HG03457 (cell line): ENCODE data around the gene NKD2.
"Not testable (repeated sequence)": the region's sequence is repeated elsewhere in the genome, so short reads cannot be mapped to it uniquely, and the experiment has no call there.

Experiments
- ATAC-seq: cut with Tn5 transposase; IDR thresholded peaks from one replicate; pipeline ENCODE4 v1.9.1; 2021; ENCODE audit warnings: moderate number of reproducible peaks; ENCODE audit not compliant: unreplicated experiment

The NKD2 gene

DNA sequence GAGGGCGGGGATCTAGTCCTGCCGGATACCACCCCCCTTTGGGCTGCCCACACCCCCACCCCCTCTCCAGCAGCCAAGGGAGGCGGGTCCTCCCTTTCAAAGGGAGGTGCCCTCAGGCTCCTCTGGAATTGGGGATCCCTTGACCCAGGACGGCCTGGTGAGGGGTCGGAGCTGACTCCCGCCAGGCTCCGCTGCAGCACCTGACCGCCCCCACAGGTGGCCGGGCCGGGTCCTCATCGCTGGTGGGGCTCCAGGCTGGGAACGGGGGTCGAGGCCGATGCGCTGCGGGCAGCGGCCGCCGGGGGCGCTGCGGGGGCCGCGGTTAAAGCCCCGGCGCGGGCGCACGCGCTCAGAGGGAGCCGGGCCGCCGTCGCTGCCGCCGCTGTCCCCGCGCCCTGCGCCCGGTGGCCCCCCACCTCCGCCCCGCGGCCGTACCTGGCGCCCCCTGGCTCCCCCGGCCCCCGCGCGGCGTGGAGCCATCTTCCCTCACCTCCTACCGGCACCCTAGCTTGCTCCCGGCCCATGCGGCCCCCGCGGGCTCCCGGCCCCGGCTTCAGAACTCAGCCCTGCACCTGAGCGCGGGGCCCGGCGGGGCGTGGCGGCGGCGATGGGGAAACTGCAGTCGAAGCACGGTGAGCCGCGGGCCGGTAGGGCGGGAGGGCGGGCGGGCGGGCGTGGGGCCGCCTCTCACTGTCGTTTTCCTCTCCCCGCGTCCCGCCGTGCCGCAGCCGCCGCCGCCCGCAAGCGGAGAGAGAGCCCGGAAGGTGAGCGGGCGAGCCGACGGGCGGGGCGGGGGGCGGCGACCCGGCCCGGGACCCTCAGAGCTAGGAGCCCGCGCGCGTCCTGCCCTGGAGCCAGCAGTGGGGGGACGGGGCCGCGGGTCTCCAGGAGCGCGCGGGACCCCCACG is at the start of gene NKD2:
Gene NKD2, plus strand, starts transcription at position 352 of the 908 bp plus-strand sequence. Its CDS starts 256 bp downstream, at position 608.
- ATAC-seq = no peak

DNA sequence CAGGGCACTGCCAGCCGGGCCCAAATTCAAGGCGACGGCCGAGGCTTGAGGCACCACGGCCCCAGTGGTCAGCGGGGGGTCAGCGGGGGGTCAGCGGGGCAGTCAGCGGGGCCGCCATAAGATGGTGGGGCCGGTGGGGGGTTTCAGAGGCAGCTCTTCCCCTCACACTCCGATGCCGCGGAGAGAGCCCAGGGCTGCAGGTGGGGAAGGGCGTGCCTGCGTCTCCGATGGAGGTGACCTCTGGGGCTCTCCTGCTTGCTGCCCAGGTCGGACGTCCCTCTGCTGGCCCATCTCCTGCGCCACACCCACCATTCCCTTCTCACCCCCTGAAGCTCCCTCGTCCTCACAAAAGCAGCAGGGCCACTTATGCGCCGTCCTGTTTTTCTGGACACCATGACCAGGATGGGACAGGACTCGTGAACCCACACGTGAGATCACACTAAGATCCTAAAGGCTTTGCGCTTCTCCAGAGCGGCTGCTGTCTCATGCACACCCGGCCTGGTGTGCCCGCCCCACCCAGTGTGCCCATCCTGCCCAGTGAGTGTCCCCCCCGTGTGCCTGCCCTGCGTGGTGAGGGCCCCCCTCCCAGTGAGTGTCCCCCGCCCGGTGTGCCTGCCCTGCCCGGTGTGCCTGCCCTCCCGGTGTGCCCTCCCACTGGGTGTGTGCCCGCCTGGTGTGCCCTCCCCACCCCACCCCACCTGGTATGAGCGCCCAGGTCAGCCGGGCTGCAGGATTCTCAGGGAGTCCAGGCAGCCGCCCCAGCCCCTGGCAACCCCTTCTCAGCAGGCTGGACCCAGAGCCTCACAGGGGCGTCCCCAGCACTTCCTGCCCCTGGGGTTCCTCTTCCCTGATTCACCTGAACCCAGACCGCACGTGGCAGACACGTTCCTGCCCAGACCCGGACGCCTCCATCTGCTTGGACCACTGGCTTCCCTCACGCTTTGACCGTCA is 48.7 kb upstream of the NKD2 start:
- no peak for ATAC-seq

DNA sequence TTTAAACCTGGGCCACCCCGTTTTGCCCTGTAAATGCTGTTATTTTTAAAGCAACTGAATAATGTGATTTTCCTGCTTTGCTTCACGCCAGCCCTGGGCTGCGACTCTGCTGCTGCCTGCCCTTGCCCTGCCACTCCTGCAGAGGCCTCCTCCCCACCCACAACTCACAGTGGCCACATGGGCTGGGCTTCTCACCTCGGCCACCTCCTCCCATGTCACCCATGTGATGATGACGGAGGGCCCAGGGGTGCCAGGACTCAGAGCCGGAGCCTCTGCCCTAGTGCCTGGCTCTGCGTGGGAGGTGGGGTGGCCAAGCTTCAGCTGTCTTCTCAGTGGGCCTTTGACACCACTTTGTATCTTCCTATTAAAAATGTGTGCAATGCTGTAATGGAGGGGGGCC is 48.1 kb upstream of the NKD2 start:
- ATAC-seq = no peak

DNA sequence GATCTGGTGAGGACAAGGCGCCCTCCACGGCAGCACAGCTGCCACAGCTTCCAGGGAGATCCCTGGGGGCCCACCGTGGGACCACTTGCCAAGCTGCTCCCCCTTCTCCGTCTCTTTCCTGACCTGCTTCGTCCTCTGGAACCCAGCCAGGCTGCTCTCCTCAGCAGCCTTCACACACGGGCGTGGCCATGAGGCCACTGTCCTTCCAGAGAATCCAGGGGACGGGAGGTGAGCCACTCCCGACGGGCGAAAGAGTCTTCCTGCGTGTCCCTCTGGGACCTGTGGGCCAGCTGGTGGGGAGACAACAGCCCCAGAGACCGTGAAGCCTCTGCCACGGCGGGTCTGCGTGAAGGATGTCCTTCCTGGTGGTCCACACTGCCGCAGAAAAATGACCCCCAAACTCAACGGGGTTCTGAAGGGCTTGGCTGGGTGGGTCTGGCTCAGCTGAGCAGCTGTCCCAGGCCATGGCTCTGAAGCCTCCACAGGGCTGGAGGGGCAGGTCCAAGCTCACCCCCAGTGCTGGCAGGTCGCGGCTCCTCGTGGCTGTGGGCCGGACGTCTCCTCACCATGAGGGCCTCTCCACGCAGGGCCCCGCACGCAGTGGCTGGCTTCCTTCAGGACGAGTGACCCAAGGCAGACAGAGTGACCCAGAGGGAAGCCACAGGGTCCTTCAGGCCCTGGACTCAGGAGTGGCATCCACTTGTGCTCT is 47.4 kb upstream of the NKD2 start:
- no peak for ATAC-seq

GRCh38 chr5:961711-962240 is 46.8 kb upstream of the NKD2 start:
- ATAC-seq = no peak

GRCh38 chr5:962386-962785 is 46.2 kb upstream of the NKD2 start:
- no peak for ATAC-seq

DNA sequence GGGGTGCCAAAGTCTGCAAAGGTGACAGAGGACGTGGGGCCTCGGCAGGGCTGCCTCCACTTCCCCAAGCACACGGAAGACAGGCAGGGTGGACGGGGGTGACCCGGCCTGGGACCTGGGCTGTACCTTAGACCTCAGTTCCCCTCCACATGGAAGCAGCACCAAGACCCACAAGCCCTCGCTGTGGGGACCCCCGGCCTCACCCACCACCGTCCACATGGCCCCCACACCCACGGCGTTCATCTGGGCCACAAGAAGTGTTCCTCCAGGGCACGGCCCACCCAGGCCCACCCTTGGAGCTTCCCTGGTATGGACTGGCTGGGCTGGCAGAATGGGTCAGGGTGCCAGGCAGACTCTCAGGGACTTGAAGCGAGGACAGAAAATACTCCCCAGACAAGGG is 45.8 kb upstream of the NKD2 start:
- ATAC-seq = no peak

DNA sequence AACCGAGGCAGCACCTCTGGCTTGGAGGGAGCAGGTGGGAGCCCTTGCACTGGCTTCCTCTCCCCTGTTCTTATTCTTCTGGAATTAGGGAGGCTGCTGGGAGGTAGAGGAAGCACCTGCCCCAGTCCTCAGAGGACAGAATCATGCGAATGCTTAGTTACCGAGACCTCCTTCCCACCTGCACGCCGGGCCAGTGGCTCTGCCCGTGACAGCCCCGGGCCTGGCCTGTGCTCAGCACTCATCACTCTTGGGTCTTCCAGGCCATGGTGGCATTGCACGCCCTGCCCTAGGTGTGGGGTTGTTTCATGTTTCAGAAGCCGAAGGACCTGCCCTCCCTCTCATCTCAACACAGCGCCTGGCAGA is 45.3 kb upstream of the NKD2 start:
- ATAC-seq = peak; percentile 9

DNA sequence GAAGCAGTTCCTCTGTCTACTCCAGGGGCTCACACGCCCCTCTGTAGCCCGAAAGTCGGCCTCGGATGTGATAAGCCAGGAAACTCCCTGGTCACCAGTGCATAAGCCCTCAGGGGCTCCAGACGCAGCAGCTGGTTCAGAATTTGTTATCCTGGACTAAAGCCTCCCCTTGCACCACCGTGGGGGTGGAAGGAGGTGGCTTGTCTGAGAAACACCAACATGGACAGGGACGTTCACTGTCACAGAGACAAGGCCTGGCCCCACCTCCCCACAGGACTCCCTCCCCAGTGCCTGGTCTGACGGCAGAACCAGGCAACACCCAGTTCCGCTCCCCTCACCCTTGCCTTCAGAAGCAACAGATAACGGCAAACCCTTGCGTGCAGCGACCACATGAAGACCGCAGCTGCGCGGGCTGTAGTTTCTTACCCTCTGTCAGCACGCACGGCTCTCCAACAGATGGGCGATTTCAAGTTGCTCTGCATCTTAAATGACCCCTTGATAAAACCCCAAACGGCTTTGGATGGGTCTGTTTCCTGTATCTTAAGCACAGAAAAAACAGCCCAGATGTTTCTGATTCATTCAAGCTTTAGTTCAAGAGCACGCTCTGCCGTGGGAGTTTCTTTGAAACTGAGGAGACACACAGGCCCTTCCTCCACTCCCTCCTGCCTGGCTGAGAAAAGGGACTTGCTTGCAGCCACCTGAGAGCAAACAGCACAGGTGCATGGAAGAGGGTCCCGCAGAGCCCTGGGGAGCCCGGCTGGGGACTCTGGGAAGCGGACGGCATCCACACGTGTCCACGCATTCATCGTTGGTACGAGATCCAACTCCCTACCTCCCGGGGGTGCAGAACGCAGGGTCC is 44.7 kb upstream of the NKD2 start:
- peak; percentile 50 for ATAC-seq

DNA sequence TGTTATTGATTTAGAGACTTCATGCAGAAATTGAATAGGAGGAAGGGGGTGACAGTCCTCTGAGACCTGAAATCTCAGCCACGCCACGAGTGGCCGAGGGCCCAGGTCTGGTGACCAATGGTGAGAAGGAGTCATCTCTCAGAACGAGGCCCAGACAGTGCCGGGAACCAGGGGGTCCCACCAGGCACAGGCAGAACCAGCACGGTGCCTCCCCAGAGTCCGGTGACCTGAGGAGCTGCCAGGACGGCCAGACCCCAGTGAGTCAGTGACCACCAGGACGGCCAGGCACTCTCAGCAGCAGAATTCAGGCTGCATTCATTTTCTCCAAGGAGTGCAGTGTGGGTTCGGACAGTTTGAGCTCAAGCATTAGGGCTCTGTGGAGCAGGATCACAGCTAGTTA is 43.8 kb upstream of the NKD2 start:
- ATAC-seq = no peak

- ATAC-seq = no peak
Observed at GRCh38 chr5:965604-966344, 42.8 kb upstream of the NKD2 start.

- no peak for ATAC-seq
Observed at GRCh38 chr5:966345-966710, 42.3 kb upstream of the NKD2 start.

DNA sequence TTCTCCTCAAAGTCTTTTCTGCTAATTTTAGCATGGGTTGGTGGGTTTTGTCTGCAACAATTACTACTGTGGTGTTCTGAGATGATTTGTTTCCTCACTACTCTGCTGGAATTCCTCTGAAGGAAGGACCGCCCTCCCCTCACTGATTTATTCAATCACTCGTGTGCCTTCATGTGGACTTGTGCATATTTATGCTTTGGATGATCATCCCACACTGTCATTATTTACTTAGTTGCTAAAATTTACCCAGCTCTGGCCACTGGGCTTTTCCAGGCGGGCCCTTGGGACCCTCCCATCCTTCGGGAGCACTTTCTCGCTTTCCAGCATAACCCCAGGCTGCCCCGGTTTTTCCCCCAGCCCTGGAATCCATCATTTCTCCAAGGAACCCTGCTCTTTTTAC is 41.7 kb upstream of the NKD2 start:
- ATAC-seq = no peak

DNA sequence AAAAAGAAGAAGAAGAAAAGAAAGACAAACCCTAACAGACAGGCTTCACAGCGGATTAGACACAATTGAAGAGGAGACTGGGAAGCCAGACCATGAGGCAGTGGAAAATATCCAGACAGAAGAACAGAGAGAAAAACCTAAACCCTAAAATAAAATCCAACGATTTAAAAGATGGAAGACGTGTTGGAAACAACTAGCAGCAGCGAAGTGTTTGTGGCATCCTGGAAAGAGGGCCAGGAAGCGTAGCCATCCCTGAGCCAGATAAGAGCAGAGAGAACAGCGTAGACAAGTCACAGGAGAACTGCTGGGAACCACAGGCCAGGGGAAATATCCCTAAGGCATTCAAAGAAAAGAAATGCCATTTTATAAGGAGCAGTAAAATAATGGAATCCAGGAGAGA is 39.7 kb upstream of the NKD2 start:
- no peak for ATAC-seq

DNA sequence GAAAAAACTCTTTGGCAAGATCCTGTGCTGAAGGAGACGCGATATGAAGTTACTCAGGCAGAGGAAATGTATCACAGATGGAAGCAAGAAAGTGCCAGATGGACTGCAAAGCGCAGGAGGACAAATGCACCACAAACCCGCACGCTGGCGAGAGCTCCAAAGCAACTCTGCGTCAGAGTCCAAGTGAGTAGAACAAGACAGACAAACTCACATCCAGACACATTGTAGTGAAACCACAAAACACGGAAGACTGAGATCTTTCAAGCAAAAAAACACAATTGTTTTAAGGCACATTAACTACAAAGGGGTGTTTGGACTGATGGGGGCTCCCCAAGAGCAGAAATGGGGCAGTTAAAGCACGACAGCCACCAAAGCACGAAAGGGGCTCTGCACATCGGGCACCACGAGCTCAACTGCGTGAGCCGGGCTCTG is 39.2 kb upstream of the NKD2 start:
- no peak for ATAC-seq

DNA sequence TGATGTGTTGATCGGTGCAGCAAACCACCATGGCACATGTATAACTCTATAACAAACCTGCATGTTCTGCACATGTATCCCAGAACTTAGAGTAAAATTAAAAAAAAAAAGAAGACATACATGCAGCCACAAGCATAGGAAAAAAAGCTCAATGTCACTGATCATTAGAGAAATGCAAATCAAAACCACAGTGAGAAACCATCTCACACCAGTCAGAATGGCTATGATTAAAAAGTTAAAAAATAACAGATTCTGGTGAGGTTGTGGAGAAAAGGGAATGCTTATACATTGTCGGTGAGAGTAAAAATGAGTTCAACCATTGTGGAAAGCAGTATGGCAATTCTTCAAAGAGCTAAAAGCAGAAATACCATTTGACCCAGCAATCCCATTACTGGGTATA is 36.0 kb upstream of the NKD2 start:
- not testable (repeated sequence) for ATAC-seq

GRCh38 chr5:976849-977751 is 31.5 kb upstream of the NKD2 start:
- no peak for ATAC-seq

GRCh38 chr5:978054-978453 is 30.5 kb upstream of the NKD2 start:
- no peak for ATAC-seq
